ENCODE data around the gene SLC26A11.

Gene SLC26A11

DNA sequence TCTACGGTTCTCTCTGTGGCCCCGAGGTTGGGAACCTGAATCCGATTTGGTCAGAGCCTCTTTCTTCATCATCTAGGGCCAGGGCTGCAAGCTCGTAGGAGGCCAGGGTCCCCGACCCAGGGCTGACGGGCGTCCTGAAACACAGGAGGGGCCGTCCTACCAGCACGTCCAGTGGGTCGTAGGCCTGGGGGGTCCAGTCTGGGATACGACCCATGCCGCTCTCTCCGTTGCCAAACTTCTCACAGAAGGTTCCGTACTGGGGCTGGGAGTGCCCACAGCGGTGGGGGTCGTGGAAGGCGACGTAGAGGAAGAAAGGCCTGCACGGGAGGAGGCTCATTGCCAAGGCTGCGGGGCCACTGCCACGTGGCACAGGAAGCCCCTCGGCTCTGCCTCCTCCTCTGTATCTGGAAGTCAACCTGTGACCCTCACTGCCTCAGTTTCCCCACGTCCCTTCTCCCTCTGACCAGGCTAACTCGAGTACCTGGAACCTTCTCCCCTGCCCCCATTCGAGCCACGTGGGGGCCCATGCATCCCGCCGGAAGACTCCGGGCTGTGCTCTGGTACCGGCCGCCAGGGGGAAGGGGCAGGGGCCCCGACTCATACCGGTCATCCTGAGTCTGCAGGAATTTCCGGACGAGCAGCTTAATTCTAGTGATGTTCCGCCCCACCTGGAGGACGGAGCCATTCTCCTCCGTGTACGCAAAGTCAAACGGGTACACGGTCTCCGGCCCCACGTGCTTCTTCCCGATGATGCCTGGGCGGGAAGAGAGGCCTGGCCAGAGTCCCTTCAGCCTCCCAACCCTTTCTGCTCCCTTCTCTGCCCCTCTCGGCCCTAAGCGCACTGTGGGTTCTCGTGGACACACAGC is 6.0 kb upstream of the SLC26A11 start:
- DNase-seq: no peak
- Histone ChIP-seq H3K4me3 (no peak overlapping the region), H3K4me1 (peaks cover 0 to 3% (median 1%) of the 10 kb centered on the region in 4 donors), H3K27me3 (no peaks in the 10 kb centered on the region), H3K9me3 (no peaks in the 10 kb centered on the region), H3K27ac (no peak overlapping the region), H3K36me3 (peaks cover 8 to 89% (median 70%) of the 10 kb centered on the region in 3 donors)
- intact Hi-C loops (cut with DNase I; ENCODE audit: low total_unique reads): no loop called here
- TF ChIP-seq, protein P1, sequence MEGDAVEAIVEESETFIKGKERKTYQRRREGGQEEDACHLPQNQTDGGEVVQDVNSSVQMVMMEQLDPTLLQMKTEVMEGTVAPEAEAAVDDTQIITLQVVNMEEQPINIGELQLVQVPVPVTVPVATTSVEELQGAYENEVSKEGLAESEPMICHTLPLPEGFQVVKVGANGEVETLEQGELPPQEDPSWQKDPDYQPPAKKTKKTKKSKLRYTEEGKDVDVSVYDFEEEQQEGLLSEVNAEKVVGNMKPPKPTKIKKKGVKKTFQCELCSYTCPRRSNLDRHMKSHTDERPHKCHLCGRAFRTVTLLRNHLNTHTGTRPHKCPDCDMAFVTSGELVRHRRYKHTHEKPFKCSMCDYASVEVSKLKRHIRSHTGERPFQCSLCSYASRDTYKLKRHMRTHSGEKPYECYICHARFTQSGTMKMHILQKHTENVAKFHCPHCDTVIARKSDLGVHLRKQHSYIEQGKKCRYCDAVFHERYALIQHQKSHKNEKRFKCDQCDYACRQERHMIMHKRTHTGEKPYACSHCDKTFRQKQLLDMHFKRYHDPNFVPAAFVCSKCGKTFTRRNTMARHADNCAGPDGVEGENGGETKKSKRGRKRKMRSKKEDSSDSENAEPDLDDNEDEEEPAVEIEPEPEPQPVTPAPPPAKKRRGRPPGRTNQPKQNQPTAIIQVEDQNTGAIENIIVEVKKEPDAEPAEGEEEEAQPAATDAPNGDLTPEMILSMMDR (IDR thresholded peaks at IDR 0.05): no peak

GRCh38 chr17:80214878-80215210 is 5.4 kb upstream of the SLC26A11 start:
- TF ChIP-seq, protein P1 (IDR thresholded peaks at IDR 0.05): no peak
- Histone ChIP-seq H3K4me1 (peaks cover 0 to 9% (median 7%) of the 10 kb centered on the region in 4 donors), H3K4me3 (no peak overlapping the region), H3K27me3 (no peaks in the 10 kb centered on the region), H3K36me3 (peaks cover 8 to 83% (median 65%) of the 10 kb centered on the region in 3 donors), H3K27ac (no peak overlapping the region), H3K9me3 (no peaks in the 10 kb centered on the region)
- no peak for DNase-seq
- intact Hi-C loops (cut with DNase I; ENCODE audit: low total_unique reads): loop anchor here (5.0 kb wide), 1 partner anchor 1882 kb away; the partner anchor contains the start of gene FASN

DNA sequence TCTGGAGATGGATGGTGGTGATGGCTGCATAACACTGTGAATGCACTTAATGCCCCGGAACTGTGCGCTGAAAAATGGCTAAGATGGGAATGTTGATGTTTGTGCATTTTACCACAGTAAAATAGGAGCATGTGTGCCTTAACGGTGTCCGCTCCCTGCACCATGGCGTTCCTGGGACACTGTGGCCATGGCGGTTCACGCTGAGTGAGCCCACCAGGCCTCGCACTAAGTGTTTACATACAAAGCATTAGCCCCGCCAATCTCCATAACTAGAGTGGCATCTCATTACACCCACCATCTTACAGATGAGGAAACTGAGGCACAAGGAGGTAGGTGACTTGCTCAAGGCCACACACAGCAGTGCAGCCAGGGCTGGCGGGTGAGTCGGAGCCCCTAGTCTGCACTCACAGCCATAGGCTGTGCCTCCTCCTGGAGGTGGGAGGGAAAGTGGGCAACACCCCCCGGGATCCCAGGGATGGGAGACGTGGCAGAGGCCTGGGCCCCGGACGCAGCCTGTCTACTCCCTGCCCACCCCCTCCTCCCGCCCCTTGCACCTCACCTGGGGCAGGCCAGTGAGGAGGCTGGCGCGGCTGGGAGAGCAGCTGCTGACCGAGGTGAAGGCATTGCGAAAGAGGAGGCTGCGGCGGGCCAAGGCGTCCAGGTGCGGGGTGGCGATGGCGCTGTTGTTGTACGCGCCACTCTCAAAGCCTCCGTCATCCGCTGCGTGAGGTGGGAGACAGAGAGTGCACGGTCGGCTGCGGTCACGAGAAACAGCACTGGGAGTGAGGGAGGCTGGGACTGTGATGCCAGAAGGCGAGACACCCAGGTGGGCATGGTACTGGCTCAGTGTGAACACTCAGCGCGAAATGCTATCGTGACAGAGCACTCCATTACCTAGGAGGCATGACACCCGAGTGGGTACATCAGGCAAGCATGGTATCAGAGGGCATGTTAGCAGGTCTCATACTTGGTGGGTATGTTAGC is 3.5 kb upstream of the SLC26A11 start:
- TF ChIP-seq, protein P1 (IDR thresholded peaks at IDR 0.05): no peak
- Histone ChIP-seq H3K27ac (no peak overlapping the region), H3K4me3 (no peak overlapping the region), H3K27me3 (no peaks in the 10 kb centered on the region), H3K36me3 (peaks cover 0 to 64% (median 46%) of the 10 kb centered on the region in 3 donors), H3K4me1 (peaks cover 0 to 18% (median 15%) of the 10 kb centered on the region in 4 donors), H3K9me3 (no peaks in the 10 kb centered on the region)
- intact Hi-C loops (cut with DNase I; ENCODE audit: low total_unique reads): loop anchor here (5.0 kb wide), 1 partner anchor 1881 kb away; the partner anchor contains the start of gene FASN
- no peak for DNase-seq

- Histone ChIP-seq H3K4me1 (peaks cover 0 to 29% (median 21%) of the 10 kb centered on the region in 4 donors), H3K27ac (no peak overlapping the region), H3K4me3 (no peak overlapping the region), H3K9me3 (no peaks in the 10 kb centered on the region), H3K36me3 (peaks cover 0 to 53% (median 38%) of the 10 kb centered on the region in 3 donors), H3K27me3 (no peaks in the 10 kb centered on the region)
- intact Hi-C loops (cut with DNase I; ENCODE audit: low total_unique reads): loop anchor here (5.0 kb wide), 1 partner anchor 1879 kb away; the partner anchor contains the start of gene FASN
- TF ChIP-seq, protein P1 (IDR thresholded peaks at IDR 0.05): no peak
- DNase-seq: no peak
Measured at GRCh38 chr17:80217703-80218362, 2.4 kb upstream of the SLC26A11 start.

DNA sequence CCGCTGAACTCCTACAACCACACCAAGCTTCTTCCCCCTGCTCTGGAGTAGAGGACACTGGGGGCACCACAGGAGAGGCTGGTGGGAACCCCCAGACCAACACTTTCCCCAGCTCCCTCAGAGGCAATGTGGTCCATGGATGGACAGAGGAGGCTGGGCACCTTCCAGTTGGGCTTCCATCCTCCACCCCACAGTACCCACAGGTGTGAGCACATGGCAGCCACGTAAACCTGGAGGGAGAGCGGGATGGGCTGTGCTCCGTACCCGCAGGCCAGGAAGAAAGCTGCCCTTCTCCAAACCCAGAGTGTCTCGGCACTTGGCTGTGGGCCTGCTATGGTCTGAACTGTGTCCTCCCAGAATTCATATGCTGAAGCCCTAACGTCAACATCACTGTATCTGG is 1.8 kb upstream of the SLC26A11 start:
- intact Hi-C loops (cut with DNase I; ENCODE audit: low total_unique reads): loop anchor here (5.0 kb wide), 1 partner anchor 1879 kb away; the partner anchor contains the start of gene FASN
- TF ChIP-seq, protein P1 (IDR thresholded peaks at IDR 0.05): no peak

More for the DNA sequence above, 1.8 kb upstream of the SLC26A11 start:
- Histone ChIP-seq H3K36me3 (peaks cover 0 to 53% (median 38%) of the 10 kb centered on the region in 3 donors), H3K27me3 (no peaks in the 10 kb centered on the region), H3K9me3 (no peaks in the 10 kb centered on the region), H3K4me1 (peaks cover 0 to 29% (median 21%) of the 10 kb centered on the region in 4 donors), H3K4me3 (no peak overlapping the region), H3K27ac (no peak overlapping the region)
- no peak for DNase-seq
